GM20000 (cell line): ENCODE measurements around the gene CAMK2B.
"Not testable (repeated sequence)": the region's sequence is repeated elsewhere in the genome, so short reads cannot be mapped to it uniquely, and the experiment has no call there.

Experiments
- DNase-seq: peaks from one replicate; pipeline ENCODE4 v3.0.0; 2012; ENCODE audit warnings: low spot score
- CTCF ChIP-seq: IDR thresholded peaks from 2 replicates; pipeline ENCODE4 v1.5.1; 2012; ENCODE audit warnings: mild to moderate bottlenecking, control low read depth; ENCODE audit errors: extremely low read depth, missing control alignments

CAMK2B gene

DNA sequence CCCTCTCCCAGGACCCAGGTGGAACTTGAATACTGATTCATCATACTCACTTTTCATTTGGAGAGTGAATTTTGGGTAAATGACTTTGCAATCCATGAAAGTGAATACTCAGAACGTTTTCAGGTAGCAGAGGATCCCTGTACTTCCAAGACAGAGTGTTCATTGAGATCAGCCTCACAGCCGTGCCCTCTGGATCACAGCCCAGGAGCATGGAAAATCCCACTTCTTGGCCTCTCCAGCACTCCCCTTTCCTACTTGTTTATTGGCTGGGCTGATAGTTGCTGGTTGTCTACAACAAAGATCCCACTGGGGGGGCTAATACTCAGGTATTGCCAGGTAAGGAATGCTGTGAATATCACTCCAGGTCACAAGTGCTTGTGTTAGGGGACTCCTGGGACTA is 142.0 kb downstream of the CAMK2B start:
- no peak for TF ChIP-seq CTCF
- DNase-seq = no peak

- DNase-seq = no peak
- TF ChIP-seq CTCF = no peak
Measured at GRCh38 chr7:44182827-44183226, 142.6 kb downstream of the CAMK2B start.

DNA sequence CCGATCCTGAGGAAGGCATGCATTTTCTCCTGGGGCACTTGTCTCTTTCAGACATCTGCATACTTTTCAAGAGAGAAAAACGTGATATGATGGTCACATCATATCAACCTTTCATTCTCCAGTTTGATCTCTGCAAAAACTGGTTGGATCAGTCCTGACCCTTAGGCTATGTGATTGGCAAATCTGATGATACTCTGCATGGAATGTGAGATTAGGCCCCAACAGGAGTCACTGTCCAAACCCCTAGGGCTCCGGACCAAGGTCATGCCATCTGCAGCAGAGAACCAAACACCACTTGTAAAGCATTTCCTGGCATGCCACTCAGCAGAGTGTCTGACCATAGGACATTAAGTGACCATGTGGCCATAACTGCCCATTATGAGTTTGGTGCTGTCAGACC is 144.8 kb downstream of the CAMK2B start:
- no peak for TF ChIP-seq CTCF
- DNase-seq = no peak

DNA sequence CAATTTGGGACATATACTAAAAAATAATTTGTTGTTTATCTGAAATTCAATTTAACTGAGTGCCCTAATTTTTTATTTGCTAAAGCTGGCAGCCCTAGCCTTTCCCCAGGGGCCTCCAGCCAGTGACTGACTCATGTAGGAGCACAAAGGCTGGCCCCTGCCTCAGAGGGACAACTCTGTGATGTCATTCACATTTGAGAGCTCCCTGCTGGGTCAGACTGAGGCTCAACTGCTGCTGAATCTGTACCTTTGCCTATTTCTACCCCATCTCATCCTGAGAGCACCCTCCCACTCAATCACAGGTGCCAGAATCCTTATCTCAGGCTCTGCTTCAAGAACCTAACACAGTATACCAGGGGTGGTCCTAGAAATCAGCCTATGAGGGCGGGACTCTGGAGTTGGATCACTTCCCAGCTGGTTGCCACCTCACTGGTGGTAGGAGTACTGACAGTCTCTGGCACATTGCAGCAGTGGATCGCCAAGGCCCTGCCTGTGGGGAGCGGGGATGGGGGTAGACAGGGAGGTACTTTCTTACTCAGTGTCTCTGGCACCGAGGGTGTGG is 147.7 kb downstream of the CAMK2B start:
- no peak for TF ChIP-seq CTCF
- DNase-seq = no peak

DNA sequence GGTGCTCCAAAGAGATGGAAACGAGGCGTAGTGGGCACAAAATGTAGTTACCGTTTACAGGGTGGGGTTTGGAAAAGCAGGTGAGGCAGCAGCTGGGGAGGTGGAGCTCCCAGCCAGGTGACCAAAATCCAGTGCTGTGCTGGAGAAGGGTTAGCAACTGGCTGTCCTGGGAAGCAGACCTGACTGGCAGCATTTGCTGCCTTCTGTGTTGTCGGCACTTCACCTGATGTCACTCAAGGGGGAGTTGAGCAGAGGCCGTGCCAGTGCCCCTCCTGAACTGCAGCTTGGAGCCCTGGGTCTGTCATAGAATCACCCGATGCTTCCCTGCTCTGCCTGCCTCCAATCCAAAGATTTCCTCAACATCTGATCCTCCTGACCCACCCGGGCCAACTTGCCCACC is 148.9 kb downstream of the CAMK2B start:
- no peak for TF ChIP-seq CTCF
- no peak for DNase-seq

DNA sequence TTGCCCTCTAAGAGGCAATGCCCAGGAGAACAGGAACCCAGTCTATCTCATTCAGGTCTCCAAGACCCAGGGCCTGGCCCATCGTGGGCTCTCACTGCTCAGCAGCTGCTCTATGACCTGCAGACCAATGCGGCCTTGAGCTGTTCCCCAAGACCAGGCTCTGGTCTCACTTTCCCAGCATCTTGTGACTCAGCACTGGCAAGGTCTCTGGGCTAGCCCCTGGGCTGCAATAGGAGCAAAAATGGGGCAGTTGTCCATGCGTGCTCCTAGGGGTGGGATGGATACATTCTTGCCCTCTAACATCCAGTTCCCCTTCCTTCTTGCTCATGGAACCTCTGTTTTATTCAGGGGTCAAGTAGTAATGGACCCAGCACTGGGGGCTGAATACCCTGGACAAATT is 149.7 kb downstream of the CAMK2B start:
- no peak for DNase-seq
- TF ChIP-seq CTCF = no peak

GRCh38 chr7:44174694-44174948 is 150.8 kb downstream of the CAMK2B start:
- not testable (repeated sequence) for DNase-seq

GRCh38 chr7:44173911-44174693 is 151.3 kb downstream of the CAMK2B start:
- no peak for TF ChIP-seq CTCF
- DNase-seq = no peak
